HL-60 (cell line): Measurements from ENCODE around the gene CORO1C.

Experiments
- GABPA ChIP-seq: IDR thresholded peaks from 2 replicates; pipeline ENCODE4 v1.6.1; 2012; ENCODE audit warnings: low read depth
- POLR2AphosphoS5 ChIP-seq: IDR thresholded peaks from 2 replicates; pipeline ENCODE4 v1.6.1; 2012; ENCODE audit warnings: low read depth
- TF ChIP-seq, protein P1 (sequence below): IDR thresholded peaks from one replicate; pipeline ENCODE4 v1.5.1; 2011; ENCODE audit warnings: low read length, control low read depth, inconsistent platforms; ENCODE audit not compliant: insufficient read depth
- TF ChIP-seq, protein P2 (sequence below): IDR thresholded peaks from 2 replicates; pipeline ENCODE4 v1.6.1; 2012; ENCODE audit warnings: low read depth; ENCODE audit not compliant: insufficient replicate concordance

DNA sequence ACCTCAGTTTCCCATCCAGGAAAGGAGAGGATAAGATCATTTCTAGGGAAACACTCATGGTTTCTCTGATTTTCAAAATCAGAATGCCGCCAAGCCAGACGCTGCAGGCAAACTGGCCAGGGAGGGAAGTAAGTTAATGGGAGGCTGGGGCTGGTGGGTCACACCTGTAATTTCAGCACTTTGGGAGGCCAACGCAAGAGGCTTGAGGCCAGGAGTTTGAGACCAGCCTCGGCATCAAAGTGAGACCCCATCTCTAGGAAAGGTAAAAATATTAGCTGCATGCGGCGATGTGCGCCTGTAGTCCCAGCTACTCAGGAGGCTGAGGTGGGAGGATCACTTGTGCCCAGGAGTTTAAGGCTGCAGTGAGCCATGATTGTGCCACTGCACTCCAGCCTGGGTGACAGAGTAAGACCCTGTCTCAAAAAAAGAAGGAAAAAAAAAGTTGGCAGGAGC lies 98.2 kb downstream of the CORO1C start:
- TF ChIP-seq, protein P1, sequence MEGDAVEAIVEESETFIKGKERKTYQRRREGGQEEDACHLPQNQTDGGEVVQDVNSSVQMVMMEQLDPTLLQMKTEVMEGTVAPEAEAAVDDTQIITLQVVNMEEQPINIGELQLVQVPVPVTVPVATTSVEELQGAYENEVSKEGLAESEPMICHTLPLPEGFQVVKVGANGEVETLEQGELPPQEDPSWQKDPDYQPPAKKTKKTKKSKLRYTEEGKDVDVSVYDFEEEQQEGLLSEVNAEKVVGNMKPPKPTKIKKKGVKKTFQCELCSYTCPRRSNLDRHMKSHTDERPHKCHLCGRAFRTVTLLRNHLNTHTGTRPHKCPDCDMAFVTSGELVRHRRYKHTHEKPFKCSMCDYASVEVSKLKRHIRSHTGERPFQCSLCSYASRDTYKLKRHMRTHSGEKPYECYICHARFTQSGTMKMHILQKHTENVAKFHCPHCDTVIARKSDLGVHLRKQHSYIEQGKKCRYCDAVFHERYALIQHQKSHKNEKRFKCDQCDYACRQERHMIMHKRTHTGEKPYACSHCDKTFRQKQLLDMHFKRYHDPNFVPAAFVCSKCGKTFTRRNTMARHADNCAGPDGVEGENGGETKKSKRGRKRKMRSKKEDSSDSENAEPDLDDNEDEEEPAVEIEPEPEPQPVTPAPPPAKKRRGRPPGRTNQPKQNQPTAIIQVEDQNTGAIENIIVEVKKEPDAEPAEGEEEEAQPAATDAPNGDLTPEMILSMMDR: no peak
- TF ChIP-seq POLR2AphosphoS5 (no peak), GABPA (no peak)
- TF ChIP-seq, protein P2, sequence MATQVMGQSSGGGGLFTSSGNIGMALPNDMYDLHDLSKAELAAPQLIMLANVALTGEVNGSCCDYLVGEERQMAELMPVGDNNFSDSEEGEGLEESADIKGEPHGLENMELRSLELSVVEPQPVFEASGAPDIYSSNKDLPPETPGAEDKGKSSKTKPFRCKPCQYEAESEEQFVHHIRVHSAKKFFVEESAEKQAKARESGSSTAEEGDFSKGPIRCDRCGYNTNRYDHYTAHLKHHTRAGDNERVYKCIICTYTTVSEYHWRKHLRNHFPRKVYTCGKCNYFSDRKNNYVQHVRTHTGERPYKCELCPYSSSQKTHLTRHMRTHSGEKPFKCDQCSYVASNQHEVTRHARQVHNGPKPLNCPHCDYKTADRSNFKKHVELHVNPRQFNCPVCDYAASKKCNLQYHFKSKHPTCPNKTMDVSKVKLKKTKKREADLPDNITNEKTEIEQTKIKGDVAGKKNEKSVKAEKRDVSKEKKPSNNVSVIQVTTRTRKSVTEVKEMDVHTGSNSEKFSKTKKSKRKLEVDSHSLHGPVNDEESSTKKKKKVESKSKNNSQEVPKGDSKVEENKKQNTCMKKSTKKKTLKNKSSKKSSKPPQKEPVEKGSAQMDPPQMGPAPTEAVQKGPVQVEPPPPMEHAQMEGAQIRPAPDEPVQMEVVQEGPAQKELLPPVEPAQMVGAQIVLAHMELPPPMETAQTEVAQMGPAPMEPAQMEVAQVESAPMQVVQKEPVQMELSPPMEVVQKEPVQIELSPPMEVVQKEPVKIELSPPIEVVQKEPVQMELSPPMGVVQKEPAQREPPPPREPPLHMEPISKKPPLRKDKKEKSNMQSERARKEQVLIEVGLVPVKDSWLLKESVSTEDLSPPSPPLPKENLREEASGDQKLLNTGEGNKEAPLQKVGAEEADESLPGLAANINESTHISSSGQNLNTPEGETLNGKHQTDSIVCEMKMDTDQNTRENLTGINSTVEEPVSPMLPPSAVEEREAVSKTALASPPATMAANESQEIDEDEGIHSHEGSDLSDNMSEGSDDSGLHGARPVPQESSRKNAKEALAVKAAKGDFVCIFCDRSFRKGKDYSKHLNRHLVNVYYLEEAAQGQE: no peak
